GM10266 (cell line): ENCODE data around the gene OSBPL3.

ENCODE experiments used
- DNase-seq: peaks from one replicate; pipeline ENCODE4 v3.0.0; 2012; ENCODE audit errors: extremely low spot score
- TF ChIP-seq, protein P1 (sequence below): IDR thresholded peaks from 2 replicates; pipeline ENCODE4 v1.5.1; 2012; ENCODE audit warnings: mild to moderate bottlenecking, low read depth; ENCODE audit not compliant: control insufficient read depth, insufficient read depth; ENCODE audit errors: missing control alignments

Gene OSBPL3

DNA sequence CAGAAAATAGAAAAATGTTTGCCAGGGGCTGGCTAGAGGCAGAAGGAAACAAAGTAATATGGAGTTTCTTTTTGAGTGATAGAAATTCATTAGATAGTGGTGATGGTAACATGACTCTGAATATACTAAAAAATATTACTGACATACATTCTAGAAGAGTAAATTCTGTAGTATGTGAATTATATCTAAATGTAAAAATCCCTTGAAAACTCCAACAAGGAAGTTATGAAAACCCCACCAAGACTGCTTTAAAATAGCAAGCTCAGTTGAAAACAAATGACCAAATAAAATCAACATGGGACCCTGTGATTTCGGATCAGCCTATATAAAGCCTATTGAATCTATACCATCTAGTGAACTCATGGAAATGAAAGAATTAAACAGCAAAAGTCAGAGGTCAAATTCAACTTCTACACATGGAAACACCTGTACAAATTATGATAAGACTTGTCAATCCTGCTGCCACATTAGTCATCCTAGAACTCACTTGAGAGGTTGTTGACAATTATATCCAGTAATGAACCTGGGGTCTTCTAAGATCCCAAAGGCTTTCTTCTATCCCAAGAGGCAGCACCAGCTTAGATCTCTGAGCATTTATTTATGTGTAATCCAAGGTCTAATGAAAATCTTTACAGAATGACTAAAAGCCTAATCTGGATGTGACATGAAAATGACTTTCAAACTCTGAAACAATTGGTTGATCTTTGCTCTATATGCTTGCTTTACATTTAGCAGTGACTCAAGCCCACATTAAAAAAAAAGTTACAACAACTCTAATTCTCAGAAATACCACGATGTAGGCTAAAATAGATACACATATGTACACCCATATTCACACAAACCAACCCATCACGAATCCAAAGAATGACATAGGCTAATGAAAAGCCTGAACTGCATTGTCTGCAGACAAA, 59.3 kb downstream of the OSBPL3 start:
- DNase-seq = no peak
- TF ChIP-seq, protein P1, sequence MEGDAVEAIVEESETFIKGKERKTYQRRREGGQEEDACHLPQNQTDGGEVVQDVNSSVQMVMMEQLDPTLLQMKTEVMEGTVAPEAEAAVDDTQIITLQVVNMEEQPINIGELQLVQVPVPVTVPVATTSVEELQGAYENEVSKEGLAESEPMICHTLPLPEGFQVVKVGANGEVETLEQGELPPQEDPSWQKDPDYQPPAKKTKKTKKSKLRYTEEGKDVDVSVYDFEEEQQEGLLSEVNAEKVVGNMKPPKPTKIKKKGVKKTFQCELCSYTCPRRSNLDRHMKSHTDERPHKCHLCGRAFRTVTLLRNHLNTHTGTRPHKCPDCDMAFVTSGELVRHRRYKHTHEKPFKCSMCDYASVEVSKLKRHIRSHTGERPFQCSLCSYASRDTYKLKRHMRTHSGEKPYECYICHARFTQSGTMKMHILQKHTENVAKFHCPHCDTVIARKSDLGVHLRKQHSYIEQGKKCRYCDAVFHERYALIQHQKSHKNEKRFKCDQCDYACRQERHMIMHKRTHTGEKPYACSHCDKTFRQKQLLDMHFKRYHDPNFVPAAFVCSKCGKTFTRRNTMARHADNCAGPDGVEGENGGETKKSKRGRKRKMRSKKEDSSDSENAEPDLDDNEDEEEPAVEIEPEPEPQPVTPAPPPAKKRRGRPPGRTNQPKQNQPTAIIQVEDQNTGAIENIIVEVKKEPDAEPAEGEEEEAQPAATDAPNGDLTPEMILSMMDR = no peak

DNA sequence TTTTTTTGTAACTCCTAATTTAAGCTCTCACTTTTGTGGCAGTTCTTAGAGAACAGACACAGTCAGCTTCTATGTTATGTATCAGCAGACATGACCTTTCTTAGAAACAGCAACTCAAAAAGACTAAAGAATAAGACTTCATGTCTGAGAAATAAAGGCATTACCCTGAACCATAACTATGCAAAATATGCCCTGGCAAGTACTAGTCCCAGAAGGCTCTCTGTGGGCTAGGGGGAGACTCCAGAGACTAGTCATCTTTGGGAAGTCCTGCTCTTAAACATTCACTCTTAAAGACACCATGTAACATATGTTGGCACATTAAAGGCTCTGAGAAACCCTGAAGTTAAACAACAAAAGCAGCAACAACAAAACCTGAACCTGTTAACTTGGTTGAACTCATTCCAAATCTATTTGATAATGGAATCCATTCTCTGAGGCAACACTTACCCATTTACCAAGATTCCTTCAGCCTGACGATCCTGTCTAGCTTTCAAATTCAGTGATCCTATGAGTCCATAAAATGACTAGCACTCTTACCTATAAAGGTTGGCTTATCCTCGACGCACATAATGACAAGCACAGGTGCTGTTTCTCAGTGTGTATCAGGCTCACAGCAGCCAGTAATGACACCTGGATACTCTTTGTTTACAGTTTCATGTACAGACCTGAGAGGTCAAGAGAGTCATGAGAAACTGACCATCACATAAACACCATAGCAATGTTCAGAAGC, 62.3 kb downstream of the OSBPL3 start:
- DNase-seq = no peak
- TF ChIP-seq, protein P1 = no peak

GRCh38 chr7:24916463-24917040, 63.4 kb downstream of the OSBPL3 start:
- no peak for DNase-seq
- TF ChIP-seq, protein P1 = no peak

GRCh38 chr7:24914465-24914859, 65.5 kb downstream of the OSBPL3 start:
- TF ChIP-seq, protein P1 = no peak
- DNase-seq = no peak

GRCh38 chr7:24913801-24914464, 66.0 kb downstream of the OSBPL3 start:
- no peak for DNase-seq
- TF ChIP-seq, protein P1 = no peak

GRCh38 chr7:24912874-24913514, 67.0 kb downstream of the OSBPL3 start:
- TF ChIP-seq, protein P1 = no peak
- no peak for DNase-seq
